RKO (cell line): ENCODE data around the gene PADI2.

Experiments
- DNase-seq: peaks from one replicate; pipeline ENCODE4 v3.0.0-alpha.2; 2016; ENCODE audit warnings: low spot score

PADI2 gene

DNA sequence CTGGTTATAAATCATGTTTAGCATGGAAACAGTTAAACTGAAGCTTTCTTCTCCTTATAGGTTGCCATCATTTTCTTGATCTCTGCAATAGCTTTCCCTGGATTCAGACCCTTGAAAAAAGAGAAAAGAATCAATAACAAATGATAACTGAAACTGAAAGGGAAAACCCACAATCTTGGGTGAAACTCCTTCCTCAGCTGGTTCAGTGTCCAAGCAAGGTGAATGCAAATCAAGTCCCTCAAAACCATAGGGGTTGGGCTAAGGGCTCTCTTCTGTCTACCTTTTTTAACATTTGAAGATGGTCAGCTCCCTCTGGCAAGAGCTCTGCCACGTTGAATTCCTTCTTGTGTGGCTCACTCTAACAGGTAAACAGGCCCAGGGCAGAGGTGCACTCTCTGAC, 100.4 kb downstream of the PADI2 start:
- no peak for DNase-seq

- DNase-seq = no peak
These were observed 101.8 kb downstream of the PADI2 start for GRCh38 chr1:17017435-17017834.
